Measurements from ENCODE around the gene GPER1. TPM values are rescaled to one million over a fixed set of nuclear protein-coding genes. Genes with fewer than 3 reads are reported as not detected.
A peak's percentile ranks its signal among the peaks of the same experiment; 100 is the strongest.

Gene GPER1
- total and polyA plus RNA-seq, 12 donors, result 1.9 to 44.1 (median 20.1) TPM

DNA sequence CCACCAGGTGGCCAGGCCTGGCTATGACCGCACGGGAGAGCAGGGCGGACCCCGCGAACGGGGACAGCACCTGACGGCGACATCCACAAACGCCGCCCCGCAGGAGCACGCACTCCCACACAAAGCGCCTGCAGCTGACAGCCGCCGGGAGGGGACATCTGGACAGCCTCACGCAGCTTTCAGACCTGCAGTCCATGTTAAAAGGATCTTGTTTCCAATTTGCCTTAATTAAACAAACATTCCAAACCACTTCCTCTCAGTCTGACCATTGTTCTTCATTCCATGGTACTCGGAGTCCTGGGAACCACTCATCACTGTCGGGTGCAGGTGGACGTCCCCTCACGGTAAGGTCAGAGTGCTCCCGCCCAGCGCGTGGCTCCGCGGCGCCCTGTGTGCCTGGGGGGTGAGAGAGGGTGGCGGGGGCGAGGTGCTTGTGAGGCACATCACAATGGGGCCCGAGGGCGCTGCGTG, 5.9 kb upstream of the GPER1 start:
- Histone ChIP-seq H3K36me3 (replicated peaks in 1 of 2) (no peaks in the 10 kb centered on the region), H3K27ac (no peak overlapping the region), H3K4me1 (replicated peaks in 1 of 2) (peaks cover 23 to 26% of the 10 kb centered on the region in 2 donors), H3K27me3 (no peaks in the 10 kb centered on the region), H3K4me3 (no peak overlapping the region), H3K9me3 (replicated peaks in 1 of 3) (no peaks in the 10 kb centered on the region)
- WGBS, 4 donors, result 81 to 85% (median 83%) methylated on average over 25 to 31 of the region's 31 CpGs
- intact Hi-C loops (cut with DNase I), result loop anchor here in 1 of 2 donors (5.0 kb wide), 1 partner anchor 40 kb away; no protein-coding TSS in a partner anchor
- no peak for DNase-seq
- no peak for TF ChIP-seq POLR2A (IDR thresholded peaks at IDR 0.05)
- TF ChIP-seq, protein P1, sequence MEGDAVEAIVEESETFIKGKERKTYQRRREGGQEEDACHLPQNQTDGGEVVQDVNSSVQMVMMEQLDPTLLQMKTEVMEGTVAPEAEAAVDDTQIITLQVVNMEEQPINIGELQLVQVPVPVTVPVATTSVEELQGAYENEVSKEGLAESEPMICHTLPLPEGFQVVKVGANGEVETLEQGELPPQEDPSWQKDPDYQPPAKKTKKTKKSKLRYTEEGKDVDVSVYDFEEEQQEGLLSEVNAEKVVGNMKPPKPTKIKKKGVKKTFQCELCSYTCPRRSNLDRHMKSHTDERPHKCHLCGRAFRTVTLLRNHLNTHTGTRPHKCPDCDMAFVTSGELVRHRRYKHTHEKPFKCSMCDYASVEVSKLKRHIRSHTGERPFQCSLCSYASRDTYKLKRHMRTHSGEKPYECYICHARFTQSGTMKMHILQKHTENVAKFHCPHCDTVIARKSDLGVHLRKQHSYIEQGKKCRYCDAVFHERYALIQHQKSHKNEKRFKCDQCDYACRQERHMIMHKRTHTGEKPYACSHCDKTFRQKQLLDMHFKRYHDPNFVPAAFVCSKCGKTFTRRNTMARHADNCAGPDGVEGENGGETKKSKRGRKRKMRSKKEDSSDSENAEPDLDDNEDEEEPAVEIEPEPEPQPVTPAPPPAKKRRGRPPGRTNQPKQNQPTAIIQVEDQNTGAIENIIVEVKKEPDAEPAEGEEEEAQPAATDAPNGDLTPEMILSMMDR (IDR thresholded peaks at IDR 0.05), result no peak

DNA sequence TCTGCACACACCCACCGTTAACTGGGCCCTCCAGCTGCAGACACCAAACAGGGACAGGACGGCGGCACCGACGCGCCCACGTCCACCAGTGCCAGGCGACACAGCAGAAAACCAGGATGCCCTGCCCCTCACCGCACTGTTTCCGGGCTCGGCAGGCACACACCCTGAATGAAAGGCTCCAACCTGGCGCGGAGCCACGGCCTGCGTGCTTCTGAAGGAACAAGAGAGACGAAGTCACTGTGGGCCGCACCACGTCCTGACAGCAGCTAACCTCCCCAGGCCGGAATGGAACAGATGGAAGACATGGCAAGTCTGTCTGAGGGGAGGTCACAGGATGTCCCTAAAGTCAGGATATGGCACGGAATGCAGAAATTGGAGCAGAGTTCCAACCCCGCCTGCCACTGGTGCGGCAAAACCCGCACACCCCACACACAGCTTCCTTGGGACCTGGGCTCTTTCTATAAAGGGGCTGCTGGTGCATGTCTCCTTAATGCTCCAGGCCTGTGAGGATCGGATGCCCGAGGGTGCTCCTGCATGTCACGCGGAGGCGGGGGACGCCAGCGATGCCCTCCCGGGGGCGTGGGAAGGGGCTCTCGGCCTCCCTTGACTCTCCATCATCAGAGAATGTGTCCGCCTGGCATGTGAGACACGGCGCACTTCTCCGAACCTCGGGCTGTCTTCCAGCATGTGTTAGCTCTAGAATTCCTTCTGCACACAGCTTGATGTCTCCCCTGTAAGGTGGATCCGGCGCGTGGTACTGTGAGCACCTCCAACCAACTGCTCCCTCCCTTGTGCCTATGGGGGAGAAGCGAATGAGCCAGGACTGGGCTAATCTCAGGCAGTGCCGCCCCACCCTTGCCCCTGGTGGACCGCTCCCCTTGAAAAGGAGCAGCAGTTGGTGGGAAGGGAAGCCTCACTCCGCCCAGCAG, 3.9 kb upstream of the GPER1 start:
- TF ChIP-seq, protein P1 (IDR thresholded peaks at IDR 0.05), result no peak
- no peak for TF ChIP-seq POLR2A (IDR thresholded peaks at IDR 0.05)
- 86 to 94% (median 91%) methylated on average over 27 to 45 of the region's 45 CpGs for WGBS, 4 donors
- peak in 1 of 7 donors; percentile 46 for DNase-seq
- H3K27me3 ChIP-seq, result no peaks in the 10 kb centered on the region
- no peaks in the 10 kb centered on the region for H3K9me3 ChIP-seq (replicated peaks in 1 of 3)
- no peak overlapping the region for H3K27ac ChIP-seq
- no peak overlapping the region for H3K4me3 ChIP-seq
- H3K36me3 ChIP-seq (replicated peaks in 1 of 2), result no peaks in the 10 kb centered on the region
- intact Hi-C loops (cut with DNase I), result loop anchor here in 1 of 2 donors (5.0 kb wide), 1 partner anchor 38 kb away; no protein-coding TSS in a partner anchor
- H3K4me1 ChIP-seq (replicated peaks in 1 of 2), result peaks cover 28 to 32% of the 10 kb centered on the region in 2 donors

- H3K9me3 ChIP-seq (replicated peaks in 1 of 3), result no peaks in the 10 kb centered on the region
- intact Hi-C loops (cut with DNase I), result loop anchor here in 1 of 2 donors (5.0 kb wide), 1 partner anchor 57 kb away; no protein-coding TSS in a partner anchor
- H3K27me3 ChIP-seq, result no peaks in the 10 kb centered on the region
- TF ChIP-seq, protein P1 (IDR thresholded peaks at IDR 0.05), result no peak
- H3K36me3 ChIP-seq (replicated peaks in 1 of 2), result no peaks in the 10 kb centered on the region
- WGBS, 4 donors, result 71 to 94% (median 90%) methylated on average over 6 to 10 of the region's 10 CpGs
- no peak overlapping the region for H3K27ac ChIP-seq
- no peak for DNase-seq
- no peak overlapping the region for H3K4me3 ChIP-seq
- H3K4me1 ChIP-seq (replicated peaks in 1 of 2), result peaks cover 28 to 34% of the 10 kb centered on the region in 2 donors
Measured at GRCh38 chr7:1085266-1085665, 2.6 kb upstream of the GPER1 start.

GRCh38 chr7:1085910-1086421, 1.9 kb upstream of the GPER1 start:
- no peak overlapping the region for H3K4me3 ChIP-seq
- peak overlapping the region in 2 of 5 donors; percentile 68 to 82 for H3K27ac ChIP-seq
- H3K27me3 ChIP-seq, result no peaks in the 10 kb centered on the region
- peak in 1 of 7 donors; percentile 33 for DNase-seq
- intact Hi-C loops (cut with DNase I), result loop anchor here in 1 of 2 donors (5.0 kb wide), 1 partner anchor 56 kb away; no protein-coding TSS in a partner anchor
- H3K36me3 ChIP-seq (replicated peaks in 1 of 2), result no peaks in the 10 kb centered on the region
- H3K4me1 ChIP-seq (replicated peaks in 1 of 2), result peaks cover 28 to 34% of the 10 kb centered on the region in 2 donors
- TF ChIP-seq, protein P1 (IDR thresholded peaks at IDR 0.05), result no peak
- peak in 1 of 2 donors; percentile 7 for TF ChIP-seq POLR2A (IDR thresholded peaks at IDR 0.05)
- 73 to 89% (median 83%) methylated on average over 11 of the region's 11 CpGs for WGBS, 4 donors
- H3K9me3 ChIP-seq (replicated peaks in 1 of 3), result no peaks in the 10 kb centered on the region

All from adrenal gland (tissue), 12 donors.